Measurements from ENCODE around the gene BAIAP2L1.

DNA sequence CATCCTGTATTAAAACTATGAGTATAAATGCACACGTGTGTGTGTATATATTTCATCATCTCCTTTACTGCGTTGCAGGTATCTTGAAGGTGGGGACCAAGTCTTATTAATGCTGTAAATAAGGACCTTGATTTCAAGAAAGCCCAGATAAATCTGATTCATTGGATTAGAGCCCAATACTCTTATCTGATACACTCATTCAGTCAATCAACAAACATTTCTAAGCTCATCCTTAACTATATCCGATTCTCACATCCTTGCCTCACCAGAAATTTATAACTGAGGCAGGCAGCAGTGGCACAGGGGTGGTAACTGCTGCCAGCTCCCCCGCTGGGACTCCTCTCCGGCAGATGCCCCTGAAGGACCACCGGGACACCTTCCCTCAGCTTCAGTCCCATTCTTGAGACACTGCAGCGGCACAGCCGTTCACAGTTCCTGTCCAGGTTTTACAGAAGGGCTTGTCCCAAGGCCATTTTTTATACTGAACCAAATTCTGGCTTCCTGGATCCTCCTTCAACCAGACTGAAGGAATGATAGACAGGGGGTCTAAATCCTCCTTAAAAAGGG is 65.4 kb downstream of the BAIAP2L1 start:
- TF ChIP-seq, protein P1, sequence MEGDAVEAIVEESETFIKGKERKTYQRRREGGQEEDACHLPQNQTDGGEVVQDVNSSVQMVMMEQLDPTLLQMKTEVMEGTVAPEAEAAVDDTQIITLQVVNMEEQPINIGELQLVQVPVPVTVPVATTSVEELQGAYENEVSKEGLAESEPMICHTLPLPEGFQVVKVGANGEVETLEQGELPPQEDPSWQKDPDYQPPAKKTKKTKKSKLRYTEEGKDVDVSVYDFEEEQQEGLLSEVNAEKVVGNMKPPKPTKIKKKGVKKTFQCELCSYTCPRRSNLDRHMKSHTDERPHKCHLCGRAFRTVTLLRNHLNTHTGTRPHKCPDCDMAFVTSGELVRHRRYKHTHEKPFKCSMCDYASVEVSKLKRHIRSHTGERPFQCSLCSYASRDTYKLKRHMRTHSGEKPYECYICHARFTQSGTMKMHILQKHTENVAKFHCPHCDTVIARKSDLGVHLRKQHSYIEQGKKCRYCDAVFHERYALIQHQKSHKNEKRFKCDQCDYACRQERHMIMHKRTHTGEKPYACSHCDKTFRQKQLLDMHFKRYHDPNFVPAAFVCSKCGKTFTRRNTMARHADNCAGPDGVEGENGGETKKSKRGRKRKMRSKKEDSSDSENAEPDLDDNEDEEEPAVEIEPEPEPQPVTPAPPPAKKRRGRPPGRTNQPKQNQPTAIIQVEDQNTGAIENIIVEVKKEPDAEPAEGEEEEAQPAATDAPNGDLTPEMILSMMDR (IDR thresholded peaks at IDR 0.05), result no peak
- no peak for TF ChIP-seq POLR2A (IDR thresholded peaks at IDR 0.05)

Data from esophagus squamous epithelium (tissue), 4 donors.